ENCODE measurements around the gene ANKLE1. TPM values are rescaled to one million over a fixed set of nuclear protein-coding genes. Genes with fewer than 3 reads are reported as not detected.

ANKLE1 gene
- total RNA-seq, 3 donors from 2014 or later = 0.23 to 1.9 (median 0.80) TPM

GRCh38 chr19:17322854-17323253 lies 41.2 kb downstream of the ANKLE1 start:
- H3K9me3 ChIP-seq = no peaks in the 10 kb centered on the region
- no peak overlapping the region for H3K4me3 ChIP-seq
- intact Hi-C loops (cut with DNase I, micrococcal nuclease) = no loop called here
- no peak for TF ChIP-seq CTCF (IDR thresholded peaks at IDR 0.05)
- no peaks in the 10 kb centered on the region for H3K36me3 ChIP-seq (ENCODE audit: low read depth)
- ATAC-seq (no peak), DNase-seq (peak in 1 of 3 donors; percentile 12)
- peaks cover 7% of the 10 kb centered on the region for H3K4me1 ChIP-seq (ENCODE audit: low read depth)

- TF ChIP-seq CTCF (IDR thresholded peaks at IDR 0.05) = no peak
These were observed 41.7 kb downstream of the ANKLE1 start for GRCh38 chr19:17323300-17323963.

GRCh38 chr19:17323964-17324332 lies 42.2 kb downstream of the ANKLE1 start:
- Histone ChIP-seq H3K4me3 (no peak overlapping the region), H3K9me3 (no peaks in the 10 kb centered on the region), H3K36me3 (ENCODE audit: low read depth) (no peaks in the 10 kb centered on the region), H3K4me1 (ENCODE audit: low read depth) (peaks cover 10% of the 10 kb centered on the region)
- TF ChIP-seq CTCF (IDR thresholded peaks at IDR 0.05) = no peak
- intact Hi-C loops (cut with DNase I, micrococcal nuclease) = no loop called here
- ATAC-seq (no peak), DNase-seq (peak in 1 of 3 donors; percentile 58)

More at GRCh38 chr19:17323300-17323963, 41.7 kb downstream of the ANKLE1 start:
- DNase-seq = no peak
- Histone ChIP-seq H3K4me1 (ENCODE audit: low read depth) (peaks cover 7% of the 10 kb centered on the region), H3K9me3 (no peaks in the 10 kb centered on the region), H3K4me3 (no peak overlapping the region), H3K36me3 (ENCODE audit: low read depth) (no peaks in the 10 kb centered on the region)
- intact Hi-C loops (cut with DNase I, micrococcal nuclease) = no loop called here
- no peak for ATAC-seq

- DNase-seq = peak in 1 of 3 donors; percentile 55
- Histone ChIP-seq H3K4me3 (no peak overlapping the region), H3K36me3 (ENCODE audit: low read depth) (no peaks in the 10 kb centered on the region), H3K4me1 (ENCODE audit: low read depth) (peaks cover 16% of the 10 kb centered on the region), H3K9me3 (no peaks in the 10 kb centered on the region)
- no peak for TF ChIP-seq CTCF (IDR thresholded peaks at IDR 0.05)
- intact Hi-C loops (cut with DNase I, micrococcal nuclease) = no loop called here
- ATAC-seq = no peak
These were observed 42.8 kb downstream of the ANKLE1 start for GRCh38 chr19:17324357-17325114.

GRCh38 chr19:17325133-17325532 lies 43.4 kb downstream of the ANKLE1 start:
- TF ChIP-seq CTCF (IDR thresholded peaks at IDR 0.05) = no peak
- H3K4me1 ChIP-seq (ENCODE audit: low read depth) = peaks cover 16% of the 10 kb centered on the region
- intact Hi-C loops (cut with DNase I, micrococcal nuclease) = no loop called here
- DNase-seq = peak in 1 of 3 donors; percentile 53
- no peaks in the 10 kb centered on the region for H3K36me3 ChIP-seq (ENCODE audit: low read depth)
- no peak for ATAC-seq
- H3K4me3 ChIP-seq = no peak overlapping the region
- H3K9me3 ChIP-seq = no peaks in the 10 kb centered on the region

All from mucosa of descending colon (tissue), 3 donors.